ENCODE results near the gene CACNB3.
A peak's percentile ranks its signal among the peaks of the same experiment; 100 is the strongest.
"Not testable (repeated sequence)": the region's sequence is repeated elsewhere in the genome, so short reads cannot be mapped to it uniquely, and the experiment has no call there.

The CACNB3 gene

GRCh38 chr12:48819986-48820725 is 1.9 kb downstream of the CACNB3 start:
- DNase-seq = no peak

GRCh38 chr12:48822139-48822538 is 3.8 kb downstream of the CACNB3 start:
- no peak for DNase-seq

GRCh38 chr12:48822711-48823110 is 4.4 kb downstream of the CACNB3 start:
- DNase-seq = no peak

DNA sequence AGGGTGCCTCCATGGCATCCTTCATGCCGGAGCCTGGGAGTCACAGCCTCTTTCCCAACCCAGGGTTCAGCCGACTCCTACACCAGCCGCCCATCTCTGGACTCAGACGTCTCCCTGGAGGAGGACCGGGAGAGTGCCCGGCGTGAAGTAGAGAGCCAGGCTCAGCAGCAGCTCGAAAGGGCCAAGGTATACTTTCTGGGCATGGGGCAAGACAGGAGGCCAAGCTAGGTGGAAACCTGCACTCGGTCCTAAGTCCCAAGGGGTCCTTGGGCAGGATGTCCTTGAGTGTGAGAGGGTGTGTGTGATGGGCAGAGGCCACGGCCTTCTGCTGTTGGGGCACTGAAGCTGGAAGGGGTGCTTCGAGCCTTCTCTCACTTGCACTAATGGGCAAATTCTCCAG is 5.0 kb downstream of the CACNB3 start:
- DNase-seq = no peak

GRCh38 chr12:48824112-48824511 is 5.8 kb downstream of the CACNB3 start:
- DNase-seq = no peak

DNA sequence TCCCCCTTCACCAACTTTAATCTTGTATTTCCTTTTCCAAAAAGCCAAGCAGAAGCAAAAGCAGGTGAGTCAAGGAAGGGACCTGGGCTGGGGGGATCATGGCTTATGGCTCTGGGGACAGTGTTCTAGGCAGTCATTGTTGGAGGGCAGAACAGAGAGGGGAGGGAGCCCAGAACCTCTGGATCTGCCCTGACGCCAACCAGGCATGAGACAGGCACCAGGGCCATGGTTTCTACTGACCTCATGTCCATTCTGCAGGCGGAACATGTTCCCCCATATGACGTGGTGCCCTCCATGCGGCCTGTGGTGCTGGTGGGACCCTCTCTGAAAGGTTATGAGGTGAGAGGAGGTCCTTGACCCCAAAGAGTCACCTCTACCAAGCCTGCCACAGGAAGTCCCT is 6.6 kb downstream of the CACNB3 start:
- DNase-seq = no peak

DNA sequence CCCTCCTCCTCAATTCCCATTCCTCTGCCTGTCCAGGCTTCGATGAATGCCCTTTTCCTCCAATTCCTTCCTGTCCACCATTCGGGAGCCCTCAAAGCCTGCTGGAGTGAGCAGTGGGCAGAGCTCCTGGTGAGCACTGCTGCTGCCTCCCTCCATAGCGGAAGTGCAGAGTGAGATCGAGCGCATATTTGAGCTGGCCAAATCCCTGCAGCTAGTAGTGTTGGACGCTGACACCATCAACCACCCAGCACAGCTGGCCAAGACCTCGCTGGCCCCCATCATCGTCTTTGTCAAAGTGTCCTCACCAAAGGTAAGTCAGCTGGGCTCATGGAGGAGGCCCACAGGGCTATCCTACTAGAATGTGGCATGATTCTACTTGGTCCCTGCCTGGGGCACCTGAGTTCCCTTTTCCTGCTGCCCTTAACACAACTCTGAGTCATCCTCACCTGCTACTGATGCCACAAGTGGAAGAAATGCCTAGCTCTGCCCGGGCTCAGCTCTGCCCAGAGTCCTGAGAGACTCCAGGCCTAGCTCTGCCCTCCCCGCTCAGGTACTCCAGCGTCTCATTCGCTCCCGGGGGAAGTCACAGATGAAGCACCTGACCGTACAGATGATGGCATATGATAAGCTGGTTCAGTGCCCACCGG is 8.0 kb downstream of the CACNB3 start:
- DNase-seq = no peak

DNA sequence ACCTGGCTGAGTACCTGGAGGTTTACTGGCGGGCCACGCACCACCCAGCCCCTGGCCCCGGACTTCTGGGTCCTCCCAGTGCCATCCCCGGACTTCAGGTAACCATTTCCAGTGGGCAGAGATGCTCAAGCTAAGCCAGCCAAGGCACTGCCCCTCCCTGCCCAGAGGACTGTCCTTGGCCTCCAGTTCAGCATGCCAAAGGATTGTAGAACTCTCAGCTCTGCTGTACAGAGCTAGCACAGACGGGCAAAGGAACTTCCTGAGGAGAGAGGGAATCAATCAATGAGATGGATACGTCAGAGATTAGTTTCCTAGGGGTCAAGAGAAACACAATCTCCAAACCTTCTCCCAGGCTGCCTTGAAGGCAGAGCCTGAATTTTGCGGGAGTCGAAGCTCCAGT is 8.7 kb downstream of the CACNB3 start:
- DNase-seq = no peak

GRCh38 chr12:48827513-48828096 is 9.3 kb downstream of the CACNB3 start:
- DNase-seq = no peak

GRCh38 chr12:48828293-48828692 is 10.0 kb downstream of the CACNB3 start:
- no peak for DNase-seq

GRCh38 chr12:48828841-48829575 is 10.7 kb downstream of the CACNB3 start:
- no peak for DNase-seq

DNA sequence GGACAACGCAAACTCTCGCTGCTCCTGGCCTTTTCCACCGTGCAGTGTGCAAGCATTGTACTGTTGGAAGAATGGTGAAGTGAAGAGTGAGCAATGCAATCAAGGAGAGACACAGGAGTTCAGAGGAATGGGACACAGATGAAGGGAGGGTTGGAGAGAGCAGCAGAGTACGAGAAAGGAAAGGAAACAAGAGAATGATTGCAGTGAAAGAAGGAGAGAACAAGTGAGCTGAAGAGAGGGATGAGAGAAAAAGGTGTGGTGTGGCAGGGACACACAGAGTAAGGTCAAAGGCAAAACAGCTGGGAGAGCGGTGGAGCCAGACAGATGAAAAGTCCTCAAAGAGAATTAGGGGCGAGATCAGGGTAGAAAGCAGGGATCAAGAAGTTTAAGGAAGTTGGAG is 13.0 kb downstream of the CACNB3 start:
- no peak for DNase-seq

GRCh38 chr12:48832321-48833060 is 14.2 kb downstream of the CACNB3 start:
- no peak for DNase-seq

GRCh38 chr12:48838048-48838447 is 19.8 kb downstream of the CACNB3 start:
- no peak for DNase-seq

GRCh38 chr12:48842021-48842420 is 23.7 kb downstream of the CACNB3 start:
- DNase-seq = not testable (repeated sequence)

DNA sequence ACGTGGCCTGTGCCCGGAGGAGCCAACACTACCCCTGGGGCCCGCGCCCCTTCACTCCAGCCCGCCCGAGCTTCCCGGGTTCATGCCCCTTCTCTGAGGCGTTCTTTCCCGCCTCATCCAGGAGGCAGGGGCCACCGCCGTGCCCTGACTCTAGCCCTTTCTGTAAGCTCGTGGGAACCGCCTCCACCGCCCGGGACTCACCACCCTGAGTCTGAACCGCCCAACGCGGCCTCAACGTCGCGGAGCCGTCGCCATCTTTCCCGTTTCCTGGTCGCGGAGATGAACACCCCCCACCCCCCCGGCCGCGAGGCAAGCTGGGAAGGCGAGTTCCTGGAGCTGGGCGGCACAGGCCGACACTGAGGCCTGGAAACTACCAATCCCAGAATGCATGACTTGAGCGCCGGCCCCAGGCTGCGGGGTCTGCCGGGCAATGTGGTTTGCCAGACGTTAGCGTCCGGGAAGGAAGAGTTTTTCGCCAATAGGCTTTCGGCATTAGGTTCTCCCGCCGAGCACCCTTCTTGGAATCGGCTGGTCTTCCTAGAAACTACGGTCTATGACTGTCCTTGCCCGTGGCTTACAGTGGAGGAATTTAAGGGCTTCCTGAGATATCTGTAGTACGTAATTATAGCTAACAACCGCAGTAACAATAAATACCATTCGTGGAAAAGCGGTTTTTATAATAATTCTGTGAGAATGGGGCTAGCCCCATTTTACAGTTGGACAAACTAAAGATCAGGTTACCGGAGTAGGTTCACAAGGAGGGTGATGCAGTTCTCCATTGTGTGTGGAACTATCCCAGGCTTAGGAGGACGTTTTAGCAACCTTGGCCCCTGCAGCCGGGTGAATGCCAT is 33.8 kb downstream of the CACNB3 start, which contains the start of gene DDX23:
TSS of gene DDX23 (minus strand) at position 281 of the 851 bp plus-strand sequence. CDS start 6,381 bp downstream, outside the sequence.
- DNase-seq = peak; percentile 96 to 98

GRCh38 chr12:48852734-48853688 is 34.7 kb downstream of the CACNB3 start:
- DNase-seq = peak; percentile 80 to 85

GRCh38 chr12:48854488-48854887 is 36.2 kb downstream of the CACNB3 start:
- DNase-seq = no peak

DNA sequence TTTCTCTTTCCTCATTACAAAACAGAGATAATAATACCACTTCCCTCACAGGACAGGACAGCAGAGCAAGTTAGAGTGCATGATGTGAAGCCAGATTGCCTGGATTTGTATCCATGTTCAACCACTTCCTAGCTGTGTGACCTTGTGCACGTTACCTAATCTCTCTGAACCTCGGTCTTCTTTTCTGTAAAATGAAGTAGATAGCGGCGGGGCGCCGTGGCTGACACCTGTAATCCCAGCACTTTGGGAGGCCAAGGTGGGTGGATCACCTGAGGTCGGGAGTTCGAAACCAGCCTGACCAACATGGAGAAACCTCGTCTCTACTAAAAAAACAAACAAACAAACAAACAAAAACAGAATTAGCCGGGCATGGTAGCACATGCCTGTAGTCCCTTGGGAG is 36.6 kb downstream of the CACNB3 start:
- DNase-seq = not testable (repeated sequence)

- no peak for DNase-seq
Observed at GRCh38 chr12:48856379-48856778, 38.1 kb downstream of the CACNB3 start.

Data from SHP77 (cell line).